MM.1S (cell line): Measurements from ENCODE around the gene NCOA3.
"Not testable (repeated sequence)": the region's sequence is repeated elsewhere in the genome, so short reads cannot be mapped to it uniquely, and the experiment has no call there.

Experiments
- DNase-seq: peaks from one replicate; pipeline ENCODE4 v3.0.0-alpha.2; 2015
- H2AFZ ChIP-seq: fragments of 300-600 bp; sonication (generic); 2 replicates; pipeline ENCODE4 v1.6.0; 2016; ENCODE audit warnings: antibody characterized with exemption, low read length
- H3F3A ChIP-seq: fragments of 300-600 bp; sonication (generic); 2 replicates; pipeline ENCODE4 v1.6.1; 2016; ENCODE audit warnings: mild to moderate bottlenecking, antibody characterized with exemption, low read length, moderate library complexity, mixed read lengths; ENCODE audit not compliant: insufficient read depth
- H3K27ac ChIP-seq: fragments of 300-600 bp; sonication (generic); 2 replicates; pipeline ENCODE4 v1.5.1; 2016; ENCODE audit warnings: mild to moderate bottlenecking, low read length
- H3K27me3 ChIP-seq: fragments of 300-600 bp; sonication (generic); replicated peaks from 2 replicates; pipeline ENCODE4 v1.6.0; 2016; ENCODE audit warnings: low read length; ENCODE audit not compliant: insufficient read depth
- H3K36me3 ChIP-seq: fragments of 300-600 bp; sonication (generic); replicated peaks from 2 replicates; pipeline ENCODE4 v1.6.1; 2016; ENCODE audit warnings: mild to moderate bottlenecking, low read length, mixed read lengths; ENCODE audit not compliant: insufficient read depth
- H3K4me1 ChIP-seq: fragments of 300-600 bp; sonication (generic); 2 replicates; pipeline ENCODE4 v1.6.1; 2016; ENCODE audit warnings: low read length, mixed read lengths
- H3K4me2 ChIP-seq: fragments of 300-600 bp; sonication (generic); 2 replicates; pipeline ENCODE4 v1.6.0; 2016; ENCODE audit warnings: low read depth, low read length
- H3K4me3 ChIP-seq: fragments of 300-600 bp; sonication (generic); 2 replicates; pipeline ENCODE4 v1.5.1; 2016; ENCODE audit warnings: low read length, mixed read lengths
- H3K79me2 ChIP-seq: fragments of 300-600 bp; sonication (generic); 2 replicates; pipeline ENCODE4 v1.6.1; 2016; ENCODE audit warnings: mixed run types, low read length, mixed read lengths
- H3K9ac ChIP-seq: fragments of 300-600 bp; sonication (generic); 2 replicates; pipeline ENCODE4 v1.6.1; 2016; ENCODE audit warnings: low read length, mixed read lengths
- H3K9me2 ChIP-seq: fragments of 300-600 bp; sonication (generic); replicated peaks from 2 replicates; pipeline ENCODE4 v1.6.1; 2016; ENCODE audit warnings: mild to moderate bottlenecking, low read length, mixed read lengths; ENCODE audit not compliant: insufficient read depth
- H3K9me3 ChIP-seq: fragments of 300-600 bp; sonication (generic); replicated peaks from 2 replicates; pipeline ENCODE4 v1.6.1; 2016; ENCODE audit warnings: mild to moderate bottlenecking, low read length, mixed read lengths; ENCODE audit not compliant: insufficient read depth
- H4K20me1 ChIP-seq: fragments of 300-600 bp; sonication (generic); 2 replicates; pipeline ENCODE4 v1.6.1; 2016; ENCODE audit warnings: mild to moderate bottlenecking, low read length, moderate library complexity, mixed read lengths; ENCODE audit not compliant: insufficient read depth
- CTCF ChIP-seq: fragments of 300-600 bp; sonication (generic); IDR thresholded peaks from 2 replicates; pipeline ENCODE4 v1.5.1; 2016; ENCODE audit warnings: antibody characterized with exemption, low read length, mixed read lengths
- EZH2 ChIP-seq: fragments of 300-600 bp; sonication (generic); optimal IDR thresholded peaks from 2 replicates; pipeline ENCODE3; 2017; ENCODE audit warnings: low read depth, mild to moderate bottlenecking, antibody characterized with exemption, low read length, mixed read lengths
- EZH2phosphoT487 ChIP-seq: fragments of 300-600 bp; sonication (generic); IDR thresholded peaks from 2 replicates; pipeline ENCODE4 v1.6.1; 2018; ENCODE audit warnings: antibody characterized with exemption, low read length

NCOA3 gene

GRCh38 chr20:47492284-47492683 lies 9.4 kb upstream of the NCOA3 start:
- Histone ChIP-seq H3K36me3 (no peaks in the 10 kb centered on the region), H3K9me3 (no peaks in the 10 kb centered on the region), H3K79me2 (no peaks in the 10 kb centered on the region), H2AFZ (no peak overlapping the region), H3K27ac (peak overlapping the region; percentile 62; the same call in 1 of the 2 replicates), H3F3A (peaks cover 34% of the 10 kb centered on the region), H3K27me3 (no peaks in the 10 kb centered on the region), H3K4me2 (peak overlapping the region; percentile 76; the same call in 1 of the 2 replicates), H3K4me3 (no peak overlapping the region), H4K20me1 (no peaks in the 10 kb centered on the region), H3K9ac (no peak overlapping the region), H3K4me1 (peaks cover 31% of the 10 kb centered on the region), H3K9me2 (no peaks in the 10 kb centered on the region)
- TF ChIP-seq EZH2phosphoT487 (no peak), EZH2 (no peak), CTCF (no peak)
- DNase-seq = no peak

GRCh38 chr20:47493175-47493962 lies 8.3 kb upstream of the NCOA3 start:
- H3K36me3 ChIP-seq = no peaks in the 10 kb centered on the region
- DNase-seq = peak; percentile 55
- peak overlapping the region; percentile 76 for H3K4me2 ChIP-seq
- peak overlapping the region; percentile 62; the same call in 1 of the 2 replicates for H3K27ac ChIP-seq
- no peaks in the 10 kb centered on the region for H3K9me2 ChIP-seq
- H4K20me1 ChIP-seq = no peaks in the 10 kb centered on the region
- H3K27me3 ChIP-seq = no peaks in the 10 kb centered on the region
- H3K9ac ChIP-seq = peak overlapping the region; percentile 20; the same call in 1 of the 2 replicates
- peaks cover 24% of the 10 kb centered on the region for H3K4me1 ChIP-seq
- TF ChIP-seq CTCF (no peak), EZH2phosphoT487 (no peak), EZH2 (no peak)
- peak overlapping the region; percentile 29 for H2AFZ ChIP-seq
- no peaks in the 10 kb centered on the region for H3K79me2 ChIP-seq
- no peaks in the 10 kb centered on the region for H3K9me3 ChIP-seq
- H3K4me3 ChIP-seq = peak overlapping the region; percentile 30
- peaks cover 24% of the 10 kb centered on the region for H3F3A ChIP-seq

- no peaks in the 10 kb centered on the region for H3K9me2 ChIP-seq
- peak overlapping the region; percentile 29; the same call in 1 of the 2 replicates for H2AFZ ChIP-seq
- no peak for DNase-seq
- TF ChIP-seq EZH2 (no peak), CTCF (no peak), EZH2phosphoT487 (no peak)
- H3K27ac ChIP-seq = peak overlapping the region; percentile 62; the same call in 1 of the 2 replicates
- peak overlapping the region; percentile 30; the same call in 1 of the 2 replicates for H3K4me3 ChIP-seq
- no peaks in the 10 kb centered on the region for H4K20me1 ChIP-seq
- peaks cover 24% of the 10 kb centered on the region for H3K4me1 ChIP-seq
- H3K9ac ChIP-seq = no peak overlapping the region
- H3K4me2 ChIP-seq = peak overlapping the region; percentile 76
- H3K79me2 ChIP-seq = no peaks in the 10 kb centered on the region
- no peaks in the 10 kb centered on the region for H3K27me3 ChIP-seq
- H3K36me3 ChIP-seq = no peaks in the 10 kb centered on the region
- H3F3A ChIP-seq = peaks cover 20% of the 10 kb centered on the region
- H3K9me3 ChIP-seq = no peaks in the 10 kb centered on the region
Observed at GRCh38 chr20:47493963-47494293, 7.8 kb upstream of the NCOA3 start.

GRCh38 chr20:47494606-47495005 lies 7.1 kb upstream of the NCOA3 start:
- Histone ChIP-seq H3K4me2 (peak overlapping the region; percentile 76; the same call in 1 of the 2 replicates), H3K4me1 (peaks cover 24% of the 10 kb centered on the region), H2AFZ (0 out of 2 replicates have a peak overlapping the region, but pooled peaks have one; percentile 10), H3K27ac (peak overlapping the region; percentile 62; the same call in 1 of the 2 replicates), H3F3A (peaks cover 19% of the 10 kb centered on the region)
- H3K27me3 ChIP-seq, H3K9me2 ChIP-seq, H3K9ac ChIP-seq, H4K20me1 ChIP-seq, H3K9me3 ChIP-seq, H3K79me2 ChIP-seq, H3K36me3 ChIP-seq, H3K4me3 ChIP-seq: not testable (repeated sequence)
- DNase-seq = peak; percentile 61
